GM12878 (cell line): ENCODE data around the gene ACADM.
"Not testable (repeated sequence)": the region's sequence is repeated elsewhere in the genome, so short reads cannot be mapped to it uniquely, and the experiment has no call there.

Source experiments
- CREB1 ChIP-seq: IDR thresholded peaks from 2 replicates; pipeline ENCODE4 v1.6.1; 2012; ENCODE audit warnings: low read depth, mild to moderate bottlenecking, inconsistent platforms
- CTCF ChIP-seq, 3 experiments: IDR thresholded peaks in 2 of 3; conservative IDR thresholded peaks in 1 of 3; 2 replicates each; pipeline ENCODE4 v1.5.1; 2011; ENCODE audit warnings: low read depth in 3 of 3, low read length in 3 of 3, mild to moderate bottlenecking in 3 of 3, control low read depth in 2 of 3, moderate library complexity in 2 of 3, inconsistent platforms in 1 of 3, mixed read lengths in 1 of 3; ENCODE audit not compliant: control insufficient read depth in 2 of 3, insufficient read depth in 1 of 3; ENCODE audit errors: extremely low read depth in 1 of 3
- EZH2 ChIP-seq: IDR thresholded peaks from 2 replicates; pipeline ENCODE4 v1.6.1; 2012; ENCODE audit warnings: low read depth, mild to moderate bottlenecking, control low read depth, inconsistent platforms, low read length, borderline replicate concordance; ENCODE audit not compliant: control insufficient read depth
- KAT2A ChIP-seq: conservative IDR thresholded peaks from 2 replicates; pipeline ENCODE4 v1.6.1; 2011; ENCODE audit warnings: low read depth, low read length; ENCODE audit not compliant: control insufficient read depth
- NBN ChIP-seq: fragments of 450-650 bp; IDR thresholded peaks from 2 replicates; pipeline ENCODE4 v1.6.1; 2016
- NFYA ChIP-seq: IDR thresholded peaks from 2 replicates; pipeline ENCODE4 v1.6.1; 2011; ENCODE audit warnings: low read depth, mild to moderate bottlenecking, low read length, improper control_type of control experiment, borderline replicate concordance
- POLR2AphosphoS5 ChIP-seq: IDR thresholded peaks from 2 replicates; pipeline ENCODE4 v1.6.1; 2011; ENCODE audit warnings: mild to moderate bottlenecking, low read length, inconsistent platforms
- RAD51 ChIP-seq: fragments of 450-650 bp; IDR thresholded peaks from 2 replicates; pipeline ENCODE4 v1.6.1; 2016; ENCODE audit warnings: moderate library complexity, mild to moderate bottlenecking, inconsistent platforms
- USF1 ChIP-seq: IDR thresholded peaks from 2 replicates; pipeline ENCODE4 v1.6.1; 2011; ENCODE audit warnings: borderline replicate concordance, low read depth, mild to moderate bottlenecking, moderate library complexity, mixed read lengths, low read length; ENCODE audit not compliant: insufficient read depth; ENCODE audit errors: extremely low read length
- ZNF24 ChIP-seq: fragments of 450-650 bp; IDR thresholded peaks from 2 replicates; pipeline ENCODE4 v1.6.1; 2017; ENCODE audit warnings: antibody characterized with exemption, mild to moderate bottlenecking
- ZZZ3 ChIP-seq: IDR thresholded peaks from 2 replicates; pipeline ENCODE4 v1.6.1; 2011; ENCODE audit warnings: low read depth; ENCODE audit not compliant: control insufficient read depth, insufficient read length

- TF ChIP-seq CTCF (IDR thresholded peaks at IDR 0.05 in 2 of 3, conservative IDR thresholded peaks at IDR 0.05 in 1 of 3; ENCODE audit: control insufficient read depth in 2 of 3, extremely low read depth in 1 of 3, insufficient read depth in 1 of 3, low read depth in 3 of 3, low read length in 3 of 3); EZH2; POLR2AphosphoS5; RAD51; ZNF24; USF1; CREB1; NFYA; NBN; ZZZ3; KAT2A: not testable (repeated sequence)
Measured at GRCh38 chr1:75778694-75779093, 54.2 kb downstream of the ACADM start.
